Natural killer cell (primary cell): ENCODE measurements around the gene JAZF1. TPM values are rescaled to one million over a fixed set of nuclear protein-coding genes. Genes with fewer than 3 reads are reported as not detected.

Experiments used
- ATAC-seq, 3 donors: fragments of 150-1000 bp in 2 of 3; fragments of 200-7000 bp in 1 of 3; cut with Tn5 transposase; 1 replicate in 1 of 3; 2 replicates in 2 of 3; pipeline ENCODE4 v1.10.0; 2021; ENCODE audit warnings: mild to moderate bottlenecking in 2 of 3, moderate library complexity in 2 of 3
- DNase-seq, 2 donors: peaks; one replicate each; pipeline versions ENCODE4 v3.0.0 to v3.0.0-alpha.2; 2013 to 2021; ENCODE audit warnings: mixed read lengths in 1 of 2
- H3K27ac ChIP-seq: one replicate; pipeline ENCODE4 v1.5.1; 2013; ENCODE audit warnings: mild to moderate bottlenecking, low read length
- H3K27me3 ChIP-seq: one replicate; pipeline ENCODE4 v1.6.1; 2013; ENCODE audit warnings: low read length; ENCODE audit not compliant: control insufficient read depth, insufficient read depth
- H3K36me3 ChIP-seq: one replicate; pipeline ENCODE4 v1.6.1; 2013; ENCODE audit warnings: low read length; ENCODE audit not compliant: control insufficient read depth, insufficient read depth
- H3K4me1 ChIP-seq: one replicate; pipeline ENCODE4 v1.6.1; 2013; ENCODE audit warnings: low read length; ENCODE audit not compliant: control insufficient read depth, insufficient read depth
- H3K4me3 ChIP-seq: one replicate; pipeline ENCODE4 v1.5.1; 2013; ENCODE audit warnings: low read length
- H3K9me3 ChIP-seq: one replicate; pipeline ENCODE4 v1.6.1; 2013; ENCODE audit warnings: low read length; ENCODE audit not compliant: control insufficient read depth, insufficient read depth
- H3K27ac Mint-ChIP-seq, 2 donors: one replicate each; pipeline ENCODE4 v1.8.0; 2022; ENCODE audit warnings: mild to moderate bottlenecking in 2 of 2, mixed read lengths in 2 of 2, moderate library complexity in 1 of 2
- H3K27me3 Mint-ChIP-seq, 2 donors: one replicate each; pipeline ENCODE4 v1.8.0; 2022; ENCODE audit warnings: low read depth in 2 of 2, mixed read lengths in 2 of 2
- H3K36me3 Mint-ChIP-seq: one replicate; pipeline ENCODE4 v1.8.0; 2022; ENCODE audit warnings: mixed read lengths
- H3K4me1 Mint-ChIP-seq, 2 donors: one replicate each; pipeline ENCODE4 v1.8.0; 2022; ENCODE audit warnings: mixed read lengths in 2 of 2
- H3K4me3 Mint-ChIP-seq: one replicate; pipeline ENCODE4 v1.8.0; 2022; ENCODE audit warnings: mild to moderate bottlenecking, moderate library complexity, mixed read lengths
- H3K9me3 Mint-ChIP-seq, 2 donors: one replicate each; pipeline ENCODE4 v1.8.0; 2022; ENCODE audit warnings: mixed read lengths in 2 of 2
- WGBS: methylation state at CpG from one replicate; pipeline ENCODE4 v1.1.7; 2013; ENCODE audit warnings: missing lambda C conversion rate; ENCODE audit not compliant: insufficient coverage; 5-methylcytosine and 5-hydroxymethylcytosine counted together
- intact Hi-C: fragments of 100-400 bp; cut with micrococcal nuclease; formaldehyde crosslinking; loops from one replicate; pipeline ENCODE4 v1.14.2; 2022
- total RNA-seq, 4 donors: library from RNA; stranded (reverse); fragments of 120-200 nt in 1 of 4; gene quantifications; one replicate each; pipeline versions ENCODE4 v1.2.3 to v1.2.4, GENCODE V29; 2013 to 2022
- TF ChIP-seq, protein P1 (sequence below): fragments of 200-600 bp; IDR thresholded peaks from one replicate; pipeline ENCODE4 v1.8.0; 2022; ENCODE audit warnings: antibody characterized with exemption

Gene JAZF1
- total RNA-seq, 3 donors from 2014 or later (not counting 1 experiment from before 2014, with no cell fraction given): 82.5 to 89.7 (median 87.6) TPM

DNA sequence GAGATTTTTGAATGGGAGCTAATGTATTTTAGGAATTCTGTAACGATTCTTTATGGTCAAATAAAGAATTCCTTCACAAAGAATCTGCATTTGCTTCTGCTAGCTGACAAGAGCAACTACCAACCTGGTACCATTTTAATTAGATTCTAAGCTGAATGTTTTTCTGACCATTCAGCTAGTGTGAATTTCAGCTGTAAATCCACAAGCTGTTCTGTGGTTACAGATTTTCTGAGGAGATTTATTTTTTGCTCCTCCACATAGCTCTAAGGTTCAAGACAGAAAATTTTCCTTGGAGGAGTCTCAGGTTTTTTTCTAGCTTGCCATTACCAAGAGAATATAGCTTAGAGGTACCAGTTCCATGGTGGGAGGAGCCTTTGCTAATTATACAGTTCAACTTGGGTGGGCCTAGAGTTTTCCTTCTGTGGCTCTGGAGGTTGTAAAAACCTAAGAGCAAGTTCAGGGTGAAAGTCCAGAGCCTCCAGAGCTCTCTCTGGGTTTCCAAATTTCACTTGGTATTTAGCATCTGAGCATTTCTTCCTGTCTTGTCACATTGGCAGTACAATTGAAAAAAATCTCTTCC, 120.1 kb downstream of the JAZF1 start:
- no peak overlapping the region for H3K27ac ChIP-seq
- Mint-ChIP-seq H3K27me3 (no peaks in the 10 kb centered on the region), H3K36me3 (no peaks in the 10 kb centered on the region), H3K4me1 (peaks cover 54 to 57% of the 10 kb centered on the region in 2 donors), H3K27ac (peak overlapping the region in 1 of 2 donors; percentile 43), H3K9me3 (no peaks in the 10 kb centered on the region), H3K4me3 (no peak overlapping the region)
- H3K4me1 ChIP-seq: peaks cover 5% of the 10 kb centered on the region
- intact Hi-C loops: loop anchor here (5.0 kb wide), 2 partner anchors 37 to 792 kb away; no protein-coding TSS in a partner anchor
- no peaks in the 10 kb centered on the region for H3K9me3 ChIP-seq
- TF ChIP-seq, protein P1, sequence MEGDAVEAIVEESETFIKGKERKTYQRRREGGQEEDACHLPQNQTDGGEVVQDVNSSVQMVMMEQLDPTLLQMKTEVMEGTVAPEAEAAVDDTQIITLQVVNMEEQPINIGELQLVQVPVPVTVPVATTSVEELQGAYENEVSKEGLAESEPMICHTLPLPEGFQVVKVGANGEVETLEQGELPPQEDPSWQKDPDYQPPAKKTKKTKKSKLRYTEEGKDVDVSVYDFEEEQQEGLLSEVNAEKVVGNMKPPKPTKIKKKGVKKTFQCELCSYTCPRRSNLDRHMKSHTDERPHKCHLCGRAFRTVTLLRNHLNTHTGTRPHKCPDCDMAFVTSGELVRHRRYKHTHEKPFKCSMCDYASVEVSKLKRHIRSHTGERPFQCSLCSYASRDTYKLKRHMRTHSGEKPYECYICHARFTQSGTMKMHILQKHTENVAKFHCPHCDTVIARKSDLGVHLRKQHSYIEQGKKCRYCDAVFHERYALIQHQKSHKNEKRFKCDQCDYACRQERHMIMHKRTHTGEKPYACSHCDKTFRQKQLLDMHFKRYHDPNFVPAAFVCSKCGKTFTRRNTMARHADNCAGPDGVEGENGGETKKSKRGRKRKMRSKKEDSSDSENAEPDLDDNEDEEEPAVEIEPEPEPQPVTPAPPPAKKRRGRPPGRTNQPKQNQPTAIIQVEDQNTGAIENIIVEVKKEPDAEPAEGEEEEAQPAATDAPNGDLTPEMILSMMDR: no peak
- no peaks in the 10 kb centered on the region for H3K27me3 ChIP-seq
- H3K4me3 ChIP-seq: no peak overlapping the region
- H3K36me3 ChIP-seq: no peaks in the 10 kb centered on the region
- ATAC-seq (no peak), DNase-seq (no peak)
- no CpG with 5 or more reads among the region's 1 CpG for WGBS

DNA sequence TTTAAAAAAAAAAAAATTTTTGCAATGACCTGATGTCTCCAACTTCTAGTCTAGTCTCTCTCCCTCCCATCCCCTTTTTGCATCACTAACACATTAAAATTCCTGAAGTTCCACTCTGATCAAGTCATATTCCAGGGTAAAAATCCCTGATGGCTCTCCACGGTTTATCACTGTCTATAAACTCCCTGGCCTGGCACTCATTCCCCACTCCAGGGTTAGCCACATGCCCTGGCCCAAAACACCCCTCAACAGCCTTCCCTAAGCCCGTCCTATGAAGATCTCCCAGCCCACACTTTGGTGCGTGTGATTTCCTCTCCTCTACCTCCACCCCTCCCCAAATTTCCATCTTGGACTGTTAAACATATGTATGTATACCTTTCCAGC, 125.4 kb downstream of the JAZF1 start:
- ATAC-seq: no peak
- Mint-ChIP-seq H3K27me3 (no peaks in the 10 kb centered on the region), H3K27ac (peak overlapping the region in 1 of 2 donors; percentile 56), H3K9me3 (no peaks in the 10 kb centered on the region), H3K4me1 (peaks cover 63 to 68% of the 10 kb centered on the region in 2 donors), H3K4me3 (no peak overlapping the region), H3K36me3 (no peaks in the 10 kb centered on the region)
- Histone ChIP-seq H3K9me3 (no peaks in the 10 kb centered on the region), H3K4me1 (peaks cover 7% of the 10 kb centered on the region), H3K36me3 (no peaks in the 10 kb centered on the region), H3K27ac (no peak overlapping the region), H3K4me3 (no peak overlapping the region), H3K27me3 (no peaks in the 10 kb centered on the region)
- 95% methylated on average over 3 of the region's 3 CpGs for WGBS
- intact Hi-C loops: no loop called here
- DNase-seq: no peak
- TF ChIP-seq, protein P1: no peak

DNA sequence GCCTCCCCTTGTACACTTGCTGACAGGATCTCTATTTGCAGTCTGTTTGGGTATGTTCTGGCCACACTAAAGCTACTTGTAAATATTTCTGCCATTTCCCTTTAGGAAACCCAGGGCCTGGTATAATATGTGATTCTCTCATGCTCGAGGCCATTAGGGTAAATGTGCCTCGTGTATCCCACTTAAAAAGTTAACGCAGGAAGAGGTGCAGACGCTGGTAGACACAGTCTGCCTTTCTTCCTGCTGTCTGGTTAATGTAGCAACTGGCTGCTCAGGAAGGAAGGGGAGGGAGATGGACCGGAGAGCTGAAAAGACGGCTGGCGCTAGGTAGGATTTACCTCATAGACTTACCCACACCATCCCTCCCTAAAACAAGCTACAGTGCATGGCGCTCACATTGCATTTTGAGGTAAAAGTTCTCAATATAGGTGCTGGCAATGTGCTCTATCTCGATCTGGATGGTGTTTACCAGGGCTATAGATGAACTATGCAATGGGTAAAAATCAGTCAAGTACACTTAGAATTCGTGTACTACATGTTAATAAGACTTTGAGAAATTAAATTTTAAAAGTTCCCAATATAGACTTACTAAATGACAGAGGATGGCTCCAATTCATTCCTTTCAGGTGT, 125.9 kb downstream of the JAZF1 start:
- no peak overlapping the region for H3K4me3 ChIP-seq
- Mint-ChIP-seq H3K36me3 (no peaks in the 10 kb centered on the region), H3K27me3 (no peaks in the 10 kb centered on the region), H3K9me3 (no peaks in the 10 kb centered on the region), H3K4me3 (no peak overlapping the region), H3K4me1 (peaks cover 63 to 67% of the 10 kb centered on the region in 2 donors), H3K27ac (peak overlapping the region; percentile 42 to 56)
- no peaks in the 10 kb centered on the region for H3K36me3 ChIP-seq
- H3K4me1 ChIP-seq: peaks cover 7% of the 10 kb centered on the region
- ATAC-seq (peak; percentile 84 to 91 (median 88)), DNase-seq (peak in 1 of 2 donors; percentile 27)
- no peak overlapping the region for H3K27ac ChIP-seq
- H3K27me3 ChIP-seq: no peaks in the 10 kb centered on the region
- no peaks in the 10 kb centered on the region for H3K9me3 ChIP-seq
- intact Hi-C loops: no loop called here
- WGBS: 45% methylated on average over 6 of the region's 10 CpGs
- TF ChIP-seq, protein P1: no peak
